ENCODE results near the gene GJE1.
"Not testable (repeated sequence)": the region's sequence is repeated elsewhere in the genome, so short reads cannot be mapped to it uniquely, and the experiment has no call there.

GJE1 gene, protein sequence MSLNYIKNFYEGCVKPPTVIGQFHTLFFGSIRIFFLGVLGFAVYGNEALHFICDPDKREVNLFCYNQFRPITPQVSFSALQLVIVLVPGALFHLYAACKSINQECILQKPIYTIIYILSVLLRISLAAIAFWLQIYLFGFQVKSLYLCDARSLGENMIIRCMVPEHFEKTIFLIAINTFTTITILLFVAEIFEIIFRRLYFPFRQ

DNA sequence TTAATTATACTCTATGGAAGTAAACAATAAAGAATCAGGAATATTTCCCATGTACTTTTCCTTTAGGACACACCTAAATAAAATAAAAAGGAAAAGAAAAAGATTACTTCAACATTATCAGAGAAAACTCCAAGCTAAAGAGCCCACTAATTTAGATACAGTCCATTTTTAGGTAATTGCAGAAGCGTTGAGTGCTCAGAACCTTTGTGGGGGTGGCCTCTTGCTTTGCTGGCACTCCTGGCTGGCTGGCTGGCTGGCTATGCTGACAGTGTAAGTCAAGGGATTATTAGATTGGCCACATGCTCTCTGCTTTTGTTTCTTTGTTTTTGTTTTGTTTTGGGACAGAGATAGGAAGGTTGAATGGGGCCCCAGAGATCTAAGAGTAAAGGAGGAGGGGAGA, at the start of gene GJE1:
TSS of gene GJE1 (plus strand) at position 301 of the 400 bp plus-strand sequence. CDS start 234 bp downstream, outside the sequence.
- DNase-seq (ENCODE audit: low read depth in 2 of 2), result no peak

GRCh38 chr6:142087950-142088857, 44.5 kb upstream of the GJE1 start:
- DNase-seq (ENCODE audit: low read depth in 2 of 2), result no peak

DNA sequence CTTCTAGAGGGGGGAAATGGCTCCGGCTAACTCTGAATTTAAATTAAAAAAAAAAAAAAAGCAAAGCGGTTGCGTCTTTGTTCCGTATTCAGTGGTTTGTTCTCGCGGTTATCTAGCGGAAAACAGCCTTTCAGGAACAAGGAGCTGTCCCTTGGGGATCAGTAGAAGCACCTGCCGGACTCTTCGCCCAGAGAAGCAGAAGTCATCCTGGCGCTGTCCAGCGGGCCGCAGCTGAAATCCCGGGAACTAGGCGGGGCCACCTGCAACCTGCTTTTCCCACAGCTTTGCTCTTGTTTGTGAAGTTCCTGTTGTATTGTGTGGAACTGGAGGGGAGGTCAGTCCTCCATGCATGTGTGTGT, 43.9 kb upstream of the GJE1 start:
- DNase-seq (ENCODE audit: low read depth in 2 of 2), result no peak

DNA sequence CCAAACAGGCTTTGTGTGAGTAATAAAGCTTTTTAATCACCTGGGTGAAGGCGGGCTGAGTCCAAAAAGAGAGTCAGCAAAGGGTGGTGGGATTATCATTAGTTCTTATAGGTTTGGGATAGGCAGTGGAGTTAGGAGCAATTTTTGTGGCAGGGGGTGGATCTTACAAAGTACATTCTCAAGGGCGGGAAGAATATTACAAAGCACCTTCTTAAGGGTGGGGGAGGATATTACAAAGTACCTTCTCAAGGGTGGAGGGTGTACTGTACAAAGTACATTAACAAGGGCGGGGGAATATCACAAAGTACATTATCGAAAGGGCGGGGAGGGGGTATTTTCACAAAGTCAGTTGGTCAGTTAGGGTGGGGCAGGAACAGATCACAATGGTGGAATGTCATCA, 27.9 kb upstream of the GJE1 start:
- not testable (repeated sequence) for DNase-seq (ENCODE audit: low read depth in 2 of 2)

- DNase-seq (ENCODE audit: low read depth in 2 of 2), result not testable (repeated sequence)
Observed at GRCh38 chr6:142110820-142111219, 21.9 kb upstream of the GJE1 start.

DNA sequence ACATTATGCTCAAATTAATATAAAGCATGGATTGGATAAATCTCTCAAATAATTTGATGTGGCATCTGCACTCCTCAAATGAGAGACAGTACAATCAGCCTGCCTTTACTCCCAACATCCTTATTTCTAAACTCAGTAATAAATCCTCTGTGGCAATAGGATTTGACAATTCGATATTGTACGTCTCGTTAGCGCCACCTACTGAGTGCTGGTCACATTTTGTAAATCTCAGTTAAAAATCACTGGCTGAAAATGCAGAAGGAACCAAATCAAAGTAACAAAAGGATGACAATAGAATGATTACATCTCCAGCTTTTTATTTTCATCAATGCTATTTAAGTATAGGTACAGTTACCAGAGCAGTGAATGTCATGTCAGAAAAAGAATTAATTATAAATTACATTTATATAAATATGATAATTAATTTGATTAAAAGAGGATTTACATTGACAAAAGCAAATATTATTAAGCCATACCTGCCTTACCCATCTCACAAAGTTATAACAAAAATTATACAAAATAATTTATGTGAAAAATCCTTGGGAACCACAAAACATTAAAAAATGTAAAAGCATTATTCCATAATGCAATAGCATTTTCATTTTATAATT, 20.2 kb upstream of the GJE1 start:
- DNase-seq (ENCODE audit: low read depth in 2 of 2), result peak; percentile 35 to 36

DNA sequence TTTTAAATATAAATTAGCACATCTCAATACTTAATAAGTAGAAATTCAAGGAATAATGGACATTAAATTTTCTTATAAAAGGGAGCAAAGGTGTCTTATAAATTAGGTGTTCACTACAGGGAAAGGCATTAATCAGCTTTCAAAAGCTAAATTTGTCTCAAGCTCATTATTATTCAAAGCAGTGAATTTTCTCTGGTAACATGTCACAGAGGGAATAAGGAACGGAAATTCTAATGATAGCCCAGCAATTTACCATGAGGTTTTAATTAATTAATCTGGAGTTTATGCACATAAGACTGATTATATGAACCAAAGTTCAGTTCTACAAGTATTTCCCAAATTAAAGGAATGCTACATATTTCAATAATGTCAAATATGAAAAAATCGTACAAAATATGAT, 15.4 kb upstream of the GJE1 start:
- DNase-seq (ENCODE audit: low read depth in 2 of 2), result no peak

GRCh38 chr6:142118328-142118727, 14.4 kb upstream of the GJE1 start:
- no peak for DNase-seq (ENCODE audit: low read depth in 2 of 2)

DNA sequence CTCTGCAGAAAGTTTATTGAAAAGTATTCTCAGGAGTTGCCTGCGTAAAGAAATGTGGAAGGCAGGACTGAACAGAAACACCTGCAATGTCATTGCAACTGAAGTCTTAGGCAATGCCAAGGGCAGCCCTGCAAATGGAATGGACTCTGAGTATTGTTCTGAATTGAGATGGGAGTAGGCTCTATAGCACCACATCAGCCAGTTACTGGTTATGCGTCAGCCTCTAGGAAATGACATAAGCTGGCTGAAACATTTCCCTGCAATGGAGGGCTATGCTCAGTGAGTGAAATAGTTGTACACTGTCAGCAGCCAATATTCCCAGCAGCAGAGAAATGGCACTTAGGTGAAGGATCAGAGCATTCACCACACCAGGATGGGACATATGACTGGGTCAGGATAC, 13.8 kb upstream of the GJE1 start:
- no peak for DNase-seq (ENCODE audit: low read depth in 2 of 2)

- no peak for DNase-seq (ENCODE audit: low read depth in 2 of 2)
Observed at GRCh38 chr6:142121342-142121741, 11.4 kb upstream of the GJE1 start.

DNA sequence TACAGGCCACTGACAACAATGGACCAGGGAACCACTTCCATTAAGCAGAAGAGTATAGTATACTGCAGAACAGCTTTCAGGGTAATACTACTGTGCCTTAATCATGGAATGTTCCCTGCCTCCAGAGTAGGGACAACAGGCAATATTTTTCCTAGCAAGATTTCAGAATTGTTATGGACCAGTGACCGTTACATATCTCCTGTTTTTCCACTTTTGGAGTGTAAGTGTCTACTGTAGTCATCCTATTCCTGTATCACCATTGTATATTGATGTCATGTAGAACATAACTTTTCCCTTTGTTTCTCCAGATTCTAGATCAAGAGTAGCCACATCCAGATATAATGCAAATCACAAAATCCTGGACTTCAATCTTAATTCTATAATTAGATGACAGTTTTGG, 1.9 kb upstream of the GJE1 start:
- no peak for DNase-seq (ENCODE audit: low read depth in 2 of 2)

DNA sequence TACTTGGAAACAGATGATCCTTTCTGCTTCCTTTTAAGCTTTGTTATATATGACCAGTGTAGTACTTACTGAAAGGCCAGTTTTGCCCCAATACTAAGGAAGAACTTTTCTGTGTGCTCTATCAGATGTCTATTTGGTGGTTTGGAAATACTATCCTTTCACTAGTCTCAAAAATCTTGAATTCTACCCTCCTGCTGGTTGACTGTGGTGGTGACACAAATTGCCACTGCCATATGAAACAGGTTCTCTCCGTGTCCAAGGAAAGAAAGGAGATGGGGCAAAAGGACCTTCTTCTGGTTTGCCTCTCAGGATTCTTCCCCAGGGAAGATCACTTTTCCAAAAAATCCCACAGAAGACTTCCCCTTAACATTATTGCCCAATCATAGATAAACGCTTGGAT, 6.2 kb downstream of the GJE1 start:
- DNase-seq (ENCODE audit: low read depth in 2 of 2), result no peak

- DNase-seq (ENCODE audit: low read depth in 2 of 2), result not testable (repeated sequence)
Observed at GRCh38 chr6:142141531-142141930, 8.8 kb downstream of the GJE1 start.

- DNase-seq (ENCODE audit: low read depth in 2 of 2), result peak; percentile 98 to 99
Observed at GRCh38 chr6:142146828-142147662, 14.3 kb downstream of the GJE1 start, which contains the start of the genes NMBR and VTA1. Gene NMBR (minus strand): TSS chr6:142147122. CDS start chr6:142088658, 58,464 bp downstream. Gene VTA1 (plus strand): TSS chr6:142147263. CDS start chr6:142147288, 25 bp downstream.

GRCh38 chr6:142152746-142153145, 20.0 kb downstream of the GJE1 start:
- DNase-seq (ENCODE audit: low read depth in 2 of 2), result peak; percentile 41 to 46

DNA sequence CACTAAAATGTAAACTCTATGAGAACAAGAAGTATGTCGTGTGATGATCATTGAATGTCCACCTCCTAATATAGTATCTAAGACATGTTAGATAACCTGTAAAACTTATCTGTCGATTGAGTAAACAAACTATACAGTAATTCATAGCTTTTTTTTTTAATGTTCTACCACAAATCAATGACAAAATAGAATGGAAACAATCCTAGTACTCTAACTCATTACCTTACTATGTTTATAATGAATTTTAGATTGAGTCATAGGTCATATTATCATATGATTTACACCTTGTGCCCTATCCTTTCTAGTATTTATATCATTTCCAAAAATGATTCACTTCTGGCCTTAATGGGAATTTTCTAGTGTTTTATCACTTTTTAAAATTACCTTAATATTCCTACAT, 20.5 kb downstream of the GJE1 start:
- DNase-seq (ENCODE audit: low read depth in 2 of 2), result no peak

DNA sequence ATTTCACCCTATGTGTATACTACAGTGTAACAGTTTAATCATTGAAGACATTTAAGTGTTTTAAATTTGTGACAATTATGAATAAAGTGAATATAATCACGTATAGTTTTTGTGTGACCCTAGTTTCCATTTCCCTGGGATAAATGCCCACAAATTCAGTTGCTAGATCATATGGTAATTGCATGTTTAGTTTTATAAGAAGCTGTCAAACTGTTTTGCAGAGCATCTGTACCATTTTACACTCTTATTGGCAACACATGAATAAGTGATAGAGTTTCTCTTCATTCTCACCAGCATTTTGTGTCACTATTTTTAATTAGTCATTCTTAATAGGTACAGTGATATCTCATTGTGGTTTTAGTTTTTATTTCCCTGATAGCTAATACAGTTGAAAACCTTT, 21.6 kb downstream of the GJE1 start:
- no peak for DNase-seq (ENCODE audit: low read depth in 2 of 2)

DNA sequence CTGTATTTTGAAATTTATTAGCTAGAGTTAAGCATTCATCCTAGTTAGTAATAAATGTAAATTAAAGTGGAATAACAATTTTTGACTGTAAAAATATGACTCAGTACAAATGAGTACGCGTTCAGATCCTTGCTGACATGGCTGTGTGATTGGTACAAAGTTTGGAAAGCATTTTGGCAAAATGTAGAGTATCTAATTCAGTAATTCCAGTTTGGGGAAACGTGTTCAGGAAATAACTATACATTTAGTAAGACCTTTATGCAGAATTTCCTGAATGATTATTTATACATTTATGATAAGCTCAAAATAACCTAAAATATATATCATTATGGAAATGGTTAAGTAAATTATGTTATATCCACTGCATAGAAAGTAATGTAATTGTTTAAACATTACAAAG, 22.4 kb downstream of the GJE1 start:
- DNase-seq (ENCODE audit: low read depth in 2 of 2), result no peak

GRCh38 chr6:142155895-142156757, 23.4 kb downstream of the GJE1 start:
- no peak for DNase-seq (ENCODE audit: low read depth in 2 of 2)

GRCh38 chr6:142156758-142157068, 24.0 kb downstream of the GJE1 start:
- not testable (repeated sequence) for DNase-seq (ENCODE audit: low read depth in 2 of 2)

DNA sequence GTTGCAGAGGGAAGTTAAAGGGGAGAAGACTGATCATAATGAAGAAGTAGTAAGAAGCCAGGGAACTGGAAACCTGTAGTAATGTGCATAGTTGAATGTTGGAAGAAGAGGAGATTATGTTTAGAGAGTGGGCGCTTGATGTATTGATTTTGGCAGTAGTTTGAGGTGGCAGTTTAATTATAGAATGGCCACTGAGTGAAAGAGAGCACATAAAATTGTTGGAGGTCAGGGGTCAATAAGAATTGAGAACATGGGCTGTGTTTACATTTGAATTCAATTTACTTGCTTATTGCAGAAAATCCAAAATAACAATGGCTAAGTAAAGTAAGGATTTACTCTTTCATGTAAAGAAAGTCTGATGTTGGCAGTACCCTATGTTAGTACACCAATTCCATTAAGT, 30.1 kb downstream of the GJE1 start:
- no peak for DNase-seq (ENCODE audit: low read depth in 2 of 2)
